Liver (tissue), 9 donors: ENCODE measurements around the gene SFXN5. TPM values are rescaled to one million over a fixed set of nuclear protein-coding genes. Genes with fewer than 3 reads are reported as not detected.

Experiments
- DNase-seq: peaks from one replicate; pipeline ENCODE4 v3.0.0-alpha.2; 2017; ENCODE audit warnings: low spot score
- H3K27ac ChIP-seq, 2 donors: one replicate each; pipeline ENCODE4 v1.7.0; 2013; ENCODE audit warnings: inconsistent platforms in 2 of 2, low read length in 2 of 2, control low read depth in 1 of 2, low read depth in 1 of 2, mild to moderate bottlenecking in 1 of 2
- H3K27me3 ChIP-seq, 4 donors: one replicate each; pipeline versions ENCODE4 v1.6.1 to v1.7.0; 2013; ENCODE audit warnings: low read length in 3 of 4, inconsistent platforms in 1 of 4, mild to moderate bottlenecking in 1 of 4, moderate library complexity in 1 of 4; ENCODE audit not compliant: control insufficient read depth in 4 of 4, insufficient read depth in 4 of 4
- H3K36me3 ChIP-seq, 4 donors: one replicate each; pipeline versions ENCODE4 v1.6.1 to v1.7.0; 2013; ENCODE audit warnings: low read length in 3 of 4, mild to moderate bottlenecking in 3 of 4, low read depth in 1 of 4, moderate library complexity in 1 of 4; ENCODE audit not compliant: control insufficient read depth in 4 of 4, insufficient read depth in 3 of 4
- H3K4me1 ChIP-seq, 4 donors: one replicate each; pipeline versions ENCODE4 v1.6.1 to v1.7.0; 2013; ENCODE audit warnings: low read length in 3 of 4, mild to moderate bottlenecking in 3 of 4, moderate library complexity in 1 of 4; ENCODE audit not compliant: control insufficient read depth in 4 of 4, insufficient read depth in 4 of 4
- H3K4me3 ChIP-seq, 3 donors: one replicate each; pipeline versions ENCODE4 v1.6.1 to v1.7.0; 2013; ENCODE audit warnings: low read length in 3 of 3, control low read depth in 1 of 3, low read depth in 1 of 3, mild to moderate bottlenecking in 1 of 3
- H3K9ac ChIP-seq, 2 donors: one replicate each; pipeline ENCODE4 v1.7.0; 2013; ENCODE audit warnings: low read length in 2 of 2, mild to moderate bottlenecking in 2 of 2, moderate library complexity in 2 of 2, control low read depth in 1 of 2, low read depth in 1 of 2
- H3K9me3 ChIP-seq, 4 donors: one replicate each; pipeline versions ENCODE4 v1.6.1 to v1.7.0; 2013; ENCODE audit warnings: low read length in 3 of 4; ENCODE audit not compliant: control insufficient read depth in 4 of 4
- CTCF ChIP-seq: fragments of 150-350 bp; IDR thresholded peaks from 2 replicates; pipeline ENCODE4 v1.5.1; 2017; ENCODE audit warnings: improper control_type of control experiment, low read depth, low read length; ENCODE audit not compliant: missing input control
- EGR1 ChIP-seq, 2 donors: IDR thresholded peaks; 2 replicates each; pipeline ENCODE4 v1.6.1; 2016 to 2018; ENCODE audit warnings: antibody characterized with exemption in 2 of 2, low read depth in 2 of 2
- FOXA1 ChIP-seq: IDR thresholded peaks from 2 replicates; pipeline ENCODE4 v1.6.1; 2016; ENCODE audit warnings: antibody characterized with exemption
- FOXA2 ChIP-seq: IDR thresholded peaks from 2 replicates; pipeline ENCODE4 v1.6.1; 2016; ENCODE audit warnings: antibody characterized with exemption
- GABPA ChIP-seq, 2 donors: IDR thresholded peaks in 1 of 2; conservative IDR thresholded peaks in 1 of 2; 2 replicates each; pipeline ENCODE4 v1.6.1; 2016; ENCODE audit warnings: antibody characterized with exemption in 2 of 2, mild to moderate bottlenecking in 1 of 2, moderate library complexity in 1 of 2
- HNF4A ChIP-seq, 2 donors: conservative IDR thresholded peaks; 2 replicates each; pipeline ENCODE4 v1.6.1; 2016; ENCODE audit warnings: antibody characterized with exemption in 2 of 2, mild to moderate bottlenecking in 2 of 2
- HNF4G ChIP-seq: IDR thresholded peaks from 2 replicates; pipeline ENCODE4 v1.6.1; 2016; ENCODE audit warnings: antibody characterized with exemption
- JUND ChIP-seq, 2 donors: IDR thresholded peaks; 2 replicates each; pipeline ENCODE4 v1.6.1; 2016; ENCODE audit warnings: antibody characterized with exemption in 2 of 2
- NR2F2 ChIP-seq: IDR thresholded peaks from 2 replicates; pipeline ENCODE4 v1.6.1; 2016; ENCODE audit warnings: antibody characterized with exemption
- RAD21 ChIP-seq, 2 donors: IDR thresholded peaks; 2 replicates each; pipeline ENCODE4 v1.6.1; 2016; ENCODE audit warnings: antibody characterized with exemption in 2 of 2, mild to moderate bottlenecking in 2 of 2
- RXRA ChIP-seq, 2 donors: IDR thresholded peaks; 2 replicates each; pipeline ENCODE4 v1.6.1; 2017 to 2018; ENCODE audit warnings: antibody characterized with exemption in 2 of 2, mild to moderate bottlenecking in 1 of 2
- SP1 ChIP-seq: IDR thresholded peaks from 2 replicates; pipeline ENCODE4 v1.6.1; 2018; ENCODE audit warnings: antibody characterized with exemption, mild to moderate bottlenecking
- TAF1 ChIP-seq: conservative IDR thresholded peaks from 2 replicates; pipeline ENCODE4 v1.6.1; 2016; ENCODE audit warnings: antibody characterized with exemption, mild to moderate bottlenecking
- YY1 ChIP-seq: IDR thresholded peaks from 2 replicates; pipeline ENCODE4 v1.6.1; 2016; ENCODE audit warnings: antibody characterized with exemption, mild to moderate bottlenecking
- WGBS: extraction: QIAGEN DNeasy Blood & Tissue Kit; methylation state at CpG from one replicate; pipeline ENCODE4 v1.1.7; 2013; 5-methylcytosine and 5-hydroxymethylcytosine counted together
- polyA plus RNA-seq, 2 donors: library from polyadenylated mRNA; stranded (reverse) in 1 of 2; unstranded in 1 of 2; fragments of 200-250 nt in 1 of 2; fragments of >200 nt in 1 of 2; fragmentation: Nextera tagmentation in 1 of 2; extraction: Ambion mirVana in 1 of 2; gene quantifications; one replicate each; pipeline versions ENCODE4 v1.2.1 to v1.2.3, GENCODE V29; 2013 to 2015
- total RNA-seq, 2 donors: library from RNA; depleted of rRNA; stranded (reverse); fragments of >200 nt; gene quantifications; one replicate each; pipeline ENCODE4 v1.2.3, GENCODE V29; 2014
- TF ChIP-seq, protein P1 (sequence below): IDR thresholded peaks from 2 replicates; pipeline ENCODE4 v1.6.1; 2016; ENCODE audit warnings: antibody characterized with exemption
- TF ChIP-seq, protein P2 (sequence below): IDR thresholded peaks from 2 replicates; pipeline ENCODE4 v1.6.1; 2016; ENCODE audit warnings: antibody characterized with exemption, mild to moderate bottlenecking
- TF ChIP-seq, protein P3 (sequence below): IDR thresholded peaks from 2 replicates; pipeline ENCODE4 v1.6.1; 2016; ENCODE audit warnings: antibody characterized with exemption
- donor health status: healthy.
- donor health status: healthy.
- donor health status: healthy.
- donor health status: healthy.
- donor health status: healthy.

Gene SFXN5
- total and polyA plus RNA-seq, 4 donors, result 23.3 to 58.2 (median 29.5) TPM

DNA sequence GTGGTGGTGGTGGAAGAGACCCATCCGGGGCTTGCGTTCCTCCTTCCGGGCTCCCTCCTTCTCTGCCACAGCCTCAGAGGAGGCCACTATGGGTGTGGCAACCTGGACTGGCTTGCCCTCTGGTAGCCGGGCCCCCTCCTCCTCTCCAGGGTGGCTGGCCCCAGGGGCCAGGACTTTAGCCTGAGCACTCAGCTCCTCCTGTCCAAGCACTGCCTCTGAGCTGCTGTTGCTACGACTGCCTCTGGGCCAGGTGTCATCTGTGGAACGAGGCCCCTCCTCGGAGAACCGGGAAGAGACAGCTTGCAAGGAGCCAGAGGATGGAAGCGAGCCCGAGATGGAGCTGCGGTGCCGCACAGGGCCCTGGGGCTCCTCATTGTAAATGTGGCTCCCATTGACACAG is 16.7 kb upstream of the SFXN5 start:
- no peak for DNase-seq
- Histone ChIP-seq H3K4me1 (peaks cover 0 to 7% (median 3%) of the 10 kb centered on the region in 4 donors), H3K27me3 (no peaks in the 10 kb centered on the region), H3K36me3 (peaks cover 0 to 6% (median 0%) of the 10 kb centered on the region in 4 donors), H3K4me3 (no peak overlapping the region), H3K27ac (no peak overlapping the region), H3K9ac (no peak overlapping the region), H3K9me3 (no peaks in the 10 kb centered on the region)
- WGBS, result 97% methylated on average over 12 of the region's 12 CpGs
- TF ChIP-seq HNF4G (no peak), SP1 (no peak), FOXA2 (no peak), YY1 (no peak), TAF1 (no peak), HNF4A (conservative IDR thresholded peaks at IDR 0.05) (no peak), CTCF (no peak), RAD21 (IDR thresholded peaks at IDR 0.05) (no peak), FOXA1 (no peak), NR2F2 (no peak)
- TF ChIP-seq, protein P1, sequence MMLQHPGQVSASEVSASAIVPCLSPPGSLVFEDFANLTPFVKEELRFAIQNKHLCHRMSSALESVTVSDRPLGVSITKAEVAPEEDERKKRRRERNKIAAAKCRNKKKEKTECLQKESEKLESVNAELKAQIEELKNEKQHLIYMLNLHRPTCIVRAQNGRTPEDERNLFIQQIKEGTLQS, result no peak
- TF ChIP-seq, protein P2, sequence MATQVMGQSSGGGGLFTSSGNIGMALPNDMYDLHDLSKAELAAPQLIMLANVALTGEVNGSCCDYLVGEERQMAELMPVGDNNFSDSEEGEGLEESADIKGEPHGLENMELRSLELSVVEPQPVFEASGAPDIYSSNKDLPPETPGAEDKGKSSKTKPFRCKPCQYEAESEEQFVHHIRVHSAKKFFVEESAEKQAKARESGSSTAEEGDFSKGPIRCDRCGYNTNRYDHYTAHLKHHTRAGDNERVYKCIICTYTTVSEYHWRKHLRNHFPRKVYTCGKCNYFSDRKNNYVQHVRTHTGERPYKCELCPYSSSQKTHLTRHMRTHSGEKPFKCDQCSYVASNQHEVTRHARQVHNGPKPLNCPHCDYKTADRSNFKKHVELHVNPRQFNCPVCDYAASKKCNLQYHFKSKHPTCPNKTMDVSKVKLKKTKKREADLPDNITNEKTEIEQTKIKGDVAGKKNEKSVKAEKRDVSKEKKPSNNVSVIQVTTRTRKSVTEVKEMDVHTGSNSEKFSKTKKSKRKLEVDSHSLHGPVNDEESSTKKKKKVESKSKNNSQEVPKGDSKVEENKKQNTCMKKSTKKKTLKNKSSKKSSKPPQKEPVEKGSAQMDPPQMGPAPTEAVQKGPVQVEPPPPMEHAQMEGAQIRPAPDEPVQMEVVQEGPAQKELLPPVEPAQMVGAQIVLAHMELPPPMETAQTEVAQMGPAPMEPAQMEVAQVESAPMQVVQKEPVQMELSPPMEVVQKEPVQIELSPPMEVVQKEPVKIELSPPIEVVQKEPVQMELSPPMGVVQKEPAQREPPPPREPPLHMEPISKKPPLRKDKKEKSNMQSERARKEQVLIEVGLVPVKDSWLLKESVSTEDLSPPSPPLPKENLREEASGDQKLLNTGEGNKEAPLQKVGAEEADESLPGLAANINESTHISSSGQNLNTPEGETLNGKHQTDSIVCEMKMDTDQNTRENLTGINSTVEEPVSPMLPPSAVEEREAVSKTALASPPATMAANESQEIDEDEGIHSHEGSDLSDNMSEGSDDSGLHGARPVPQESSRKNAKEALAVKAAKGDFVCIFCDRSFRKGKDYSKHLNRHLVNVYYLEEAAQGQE, result no peak

- H3K9me3 ChIP-seq, result no peaks in the 10 kb centered on the region
- DNase-seq, result no peak
- no peak overlapping the region for H3K27ac ChIP-seq
- H3K36me3 ChIP-seq, result peaks cover 0 to 6% (median 0%) of the 10 kb centered on the region in 4 donors
- H3K4me3 ChIP-seq, result no peak overlapping the region
- 93% methylated on average over 4 of the region's 4 CpGs for WGBS
- H3K27me3 ChIP-seq, result no peaks in the 10 kb centered on the region
- peaks cover 0 to 7% (median 3%) of the 10 kb centered on the region in 4 donors for H3K4me1 ChIP-seq
- no peak overlapping the region for H3K9ac ChIP-seq
- TF ChIP-seq SP1, result no peak
- TF ChIP-seq HNF4G, result no peak
- TF ChIP-seq TAF1, result no peak
- no peak for TF ChIP-seq EGR1 (IDR thresholded peaks at IDR 0.05; ENCODE audit: low read depth in 2 of 2)
- TF ChIP-seq GABPA (IDR thresholded peaks at IDR 0.05 in 1 of 2, conservative IDR thresholded peaks at IDR 0.05 in 1 of 2), result no peak
- TF ChIP-seq JUND (IDR thresholded peaks at IDR 0.05), result no peak
- no peak for TF ChIP-seq RAD21 (IDR thresholded peaks at IDR 0.05)
- no peak for TF ChIP-seq CTCF
- TF ChIP-seq HNF4A (conservative IDR thresholded peaks at IDR 0.05), result no peak
- TF ChIP-seq FOXA1, result no peak
- TF ChIP-seq NR2F2, result no peak
- TF ChIP-seq FOXA2, result no peak
- TF ChIP-seq YY1, result no peak
- no peak for TF ChIP-seq RXRA (IDR thresholded peaks at IDR 0.05)
- TF ChIP-seq, protein P1, result no peak
- TF ChIP-seq, protein P2, result no peak
- TF ChIP-seq, protein P3, sequence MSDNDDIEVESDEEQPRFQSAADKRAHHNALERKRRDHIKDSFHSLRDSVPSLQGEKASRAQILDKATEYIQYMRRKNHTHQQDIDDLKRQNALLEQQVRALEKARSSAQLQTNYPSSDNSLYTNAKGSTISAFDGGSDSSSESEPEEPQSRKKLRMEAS, result no peak
These were observed 15.8 kb upstream of the SFXN5 start for GRCh38 chr2:73087311-73087710.
